ENCODE data around the gene LRRFIP1.
"Not testable (repeated sequence)": the region's sequence is repeated elsewhere in the genome, so short reads cannot be mapped to it uniquely, and the experiment has no call there.

LRRFIP1 gene

GRCh38 chr2:237688541-237688940 is 61.2 kb downstream of the LRRFIP1 start:
- H3K4me3 Mint-ChIP-seq: peak overlapping the region; percentile 40
- peaks cover 55% of the 10 kb centered on the region for H3K4me1 Mint-ChIP-seq (ENCODE audit: low read depth)
- not testable (repeated sequence) for H3K36me3 Mint-ChIP-seq; H3K27me3 Mint-ChIP-seq; H3K9me3 Mint-ChIP-seq (ENCODE audit: low read depth)
- peak overlapping the region; percentile 46 for H3K27ac Mint-ChIP-seq

- H3K27me3 Mint-ChIP-seq: no peaks in the 10 kb centered on the region
- peak overlapping the region; percentile 83 for H3K4me3 Mint-ChIP-seq
- peaks cover 8% of the 10 kb centered on the region for H3K36me3 Mint-ChIP-seq
- peaks cover 63% of the 10 kb centered on the region for H3K4me1 Mint-ChIP-seq (ENCODE audit: low read depth)
- H3K9me3 Mint-ChIP-seq (ENCODE audit: low read depth): no peaks in the 10 kb centered on the region
- peak overlapping the region; percentile 73 for H3K27ac Mint-ChIP-seq
These were observed 62.1 kb downstream of the LRRFIP1 start for GRCh38 chr2:237689336-237690131.

DNA sequence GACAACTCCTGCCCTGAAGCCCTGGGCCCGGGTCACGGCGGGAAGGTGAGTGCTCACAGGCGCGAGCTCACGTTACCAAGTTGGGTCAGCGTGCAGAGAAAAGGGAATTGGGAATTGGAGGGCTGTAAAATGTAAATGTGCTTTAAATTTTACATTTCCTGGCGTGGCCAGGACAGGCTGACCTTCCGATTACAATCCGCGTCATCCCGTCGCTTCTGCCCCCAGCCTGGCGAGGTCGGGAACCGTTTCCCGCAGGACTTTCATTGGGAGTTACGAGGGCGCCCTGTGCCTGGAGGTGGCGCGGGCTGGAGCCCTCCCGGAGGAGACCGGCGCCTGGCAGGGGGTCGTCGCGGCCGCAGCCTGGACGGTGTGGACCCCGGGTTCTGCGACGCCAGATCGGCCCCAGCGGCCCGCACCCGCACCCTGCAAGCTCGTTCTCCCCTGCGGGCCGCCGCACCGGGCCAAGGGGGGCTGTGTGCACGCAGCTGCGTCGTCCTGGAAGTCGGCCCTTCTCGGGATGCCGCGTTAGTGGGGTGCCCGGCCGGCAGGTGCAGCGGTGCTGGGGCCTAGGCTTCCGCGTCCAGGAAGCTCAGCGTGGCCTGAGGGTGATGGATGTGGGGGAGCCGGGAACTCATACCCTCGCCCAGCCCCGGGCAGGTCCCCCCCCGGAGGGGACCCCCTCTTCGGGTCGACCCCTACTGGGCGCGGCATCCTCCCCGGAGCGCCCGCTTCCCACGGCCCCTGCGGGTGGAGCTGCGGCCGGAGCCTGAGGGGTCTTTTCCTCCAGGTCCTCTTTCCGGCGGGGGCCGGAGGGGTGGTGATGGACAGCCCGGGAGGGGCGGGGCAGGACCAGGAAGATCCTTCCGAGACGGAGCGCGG is 63.9 kb downstream of the LRRFIP1 start:
- Mint-ChIP-seq H3K9me3 (ENCODE audit: low read depth) (no peaks in the 10 kb centered on the region), H3K27me3 (no peaks in the 10 kb centered on the region), H3K27ac (peak overlapping the region; percentile 64), H3K4me1 (ENCODE audit: low read depth) (peaks cover 73% of the 10 kb centered on the region), H3K4me3 (peak overlapping the region; percentile 83), H3K36me3 (peaks cover 8% of the 10 kb centered on the region)

- Mint-ChIP-seq H3K27me3 (no peaks in the 10 kb centered on the region), H3K4me3 (peak overlapping the region; percentile 100), H3K27ac (peak overlapping the region; percentile 99), H3K9me3 (ENCODE audit: low read depth) (no peaks in the 10 kb centered on the region), H3K4me1 (ENCODE audit: low read depth) (peaks cover 74% of the 10 kb centered on the region), H3K36me3 (peaks cover 8% of the 10 kb centered on the region)
These were observed 64.7 kb downstream of the LRRFIP1 start for GRCh38 chr2:237691908-237692600.

DNA sequence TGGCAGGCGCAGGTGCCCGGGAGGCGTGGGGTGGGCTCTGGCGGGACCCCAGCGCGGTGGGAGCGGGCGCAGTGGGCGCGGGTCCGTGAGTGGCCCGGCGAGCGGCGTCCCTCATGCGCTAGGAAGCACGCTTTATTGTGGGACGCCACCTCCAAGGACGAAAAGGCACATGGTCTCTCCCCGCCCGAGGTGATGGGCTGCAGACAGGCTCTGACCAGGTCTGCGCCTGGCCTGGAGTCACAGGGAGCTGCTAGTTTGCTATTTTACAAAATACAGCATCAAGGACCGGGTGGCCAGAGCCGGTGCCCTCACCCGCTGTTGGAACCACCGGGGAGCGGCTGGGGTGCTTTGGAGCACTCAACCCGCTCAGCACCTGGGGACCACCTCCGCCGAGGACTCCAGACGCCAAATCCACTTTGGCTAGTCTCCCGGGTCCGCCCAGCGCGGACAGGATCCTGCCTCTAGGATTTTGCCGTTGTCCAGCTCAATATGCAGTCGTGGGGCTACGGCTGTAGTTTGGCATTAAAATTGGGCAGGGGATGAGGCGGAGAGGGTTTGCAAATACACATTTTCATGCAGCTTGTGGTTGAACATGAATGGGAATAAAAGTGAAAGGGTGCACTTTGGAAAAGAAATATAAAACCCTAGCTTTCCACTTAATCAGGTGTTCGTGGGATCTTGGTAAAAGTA is 65.4 kb downstream of the LRRFIP1 start:
- no peaks in the 10 kb centered on the region for H3K27me3 Mint-ChIP-seq
- H3K4me3 Mint-ChIP-seq: peak overlapping the region; percentile 100
- peaks cover 74% of the 10 kb centered on the region for H3K4me1 Mint-ChIP-seq (ENCODE audit: low read depth)
- no peaks in the 10 kb centered on the region for H3K9me3 Mint-ChIP-seq (ENCODE audit: low read depth)
- H3K27ac Mint-ChIP-seq: peak overlapping the region; percentile 99
- peaks cover 8% of the 10 kb centered on the region for H3K36me3 Mint-ChIP-seq

- H3K36me3 Mint-ChIP-seq: peaks cover 8% of the 10 kb centered on the region
These were observed 66.1 kb downstream of the LRRFIP1 start for GRCh38 chr2:237693291-237693994.

GRCh38 chr2:237694415-237695194 is 67.2 kb downstream of the LRRFIP1 start:
- no peaks in the 10 kb centered on the region for H3K9me3 Mint-ChIP-seq (ENCODE audit: low read depth)
- H3K36me3 Mint-ChIP-seq: peaks cover 8% of the 10 kb centered on the region
- peak overlapping the region; percentile 100 for H3K4me3 Mint-ChIP-seq
- H3K4me1 Mint-ChIP-seq (ENCODE audit: low read depth): peaks cover 73% of the 10 kb centered on the region
- peak overlapping the region; percentile 99 for H3K27ac Mint-ChIP-seq
- H3K27me3 Mint-ChIP-seq: no peaks in the 10 kb centered on the region

More at GRCh38 chr2:237693291-237693994, 66.1 kb downstream of the LRRFIP1 start:
- H3K27ac Mint-ChIP-seq: peak overlapping the region; percentile 99
- H3K27me3 Mint-ChIP-seq: no peaks in the 10 kb centered on the region
- H3K4me1 Mint-ChIP-seq (ENCODE audit: low read depth): peaks cover 75% of the 10 kb centered on the region
- H3K4me3 Mint-ChIP-seq: peak overlapping the region; percentile 100
- no peaks in the 10 kb centered on the region for H3K9me3 Mint-ChIP-seq (ENCODE audit: low read depth)

DNA sequence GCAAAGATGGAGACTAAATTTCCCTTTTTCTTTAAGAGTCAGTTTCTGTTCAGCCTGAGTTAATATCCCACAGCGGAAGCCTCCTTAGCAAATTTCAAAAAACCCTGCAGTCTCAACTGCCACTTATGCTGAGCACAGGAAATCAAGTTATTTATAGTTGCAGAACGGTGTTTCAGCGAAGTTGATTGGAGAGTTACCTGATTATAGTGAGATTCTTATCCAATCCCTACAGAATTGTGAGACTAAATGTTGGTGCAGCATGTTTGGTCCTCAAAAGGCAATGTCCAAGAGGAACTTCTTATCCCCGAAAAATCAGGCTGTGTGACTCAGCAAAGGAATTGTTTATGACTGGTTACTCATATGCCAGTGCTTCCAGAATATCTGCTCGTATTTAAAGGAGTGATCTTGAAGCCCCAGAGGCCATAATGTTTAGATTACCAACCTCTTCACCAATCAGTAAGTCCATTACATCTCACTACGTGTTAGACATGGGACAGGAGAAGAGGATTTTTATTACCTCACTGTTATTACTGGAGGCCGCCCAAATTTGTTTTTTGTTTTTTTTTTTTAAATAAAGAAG is 67.9 kb downstream of the LRRFIP1 start:
- peak overlapping the region; percentile 100 for H3K4me3 Mint-ChIP-seq
- peaks cover 8% of the 10 kb centered on the region for H3K36me3 Mint-ChIP-seq

GRCh38 chr2:237696461-237696860 is 69.1 kb downstream of the LRRFIP1 start:
- Mint-ChIP-seq H3K4me1 (ENCODE audit: low read depth) (peaks cover 77% of the 10 kb centered on the region), H3K36me3 (peaks cover 8% of the 10 kb centered on the region), H3K4me3 (peak overlapping the region; percentile 100), H3K27me3 (no peaks in the 10 kb centered on the region), H3K9me3 (ENCODE audit: low read depth) (no peaks in the 10 kb centered on the region), H3K27ac (peak overlapping the region; percentile 99)

More for the DNA sequence above, 67.9 kb downstream of the LRRFIP1 start:
- Mint-ChIP-seq H3K9me3 (ENCODE audit: low read depth) (no peaks in the 10 kb centered on the region), H3K27ac (peak overlapping the region; percentile 99), H3K4me1 (ENCODE audit: low read depth) (peaks cover 73% of the 10 kb centered on the region), H3K27me3 (no peaks in the 10 kb centered on the region)

- Mint-ChIP-seq H3K27ac (peak overlapping the region; percentile 99), H3K36me3 (peaks cover 8% of the 10 kb centered on the region), H3K27me3 (no peaks in the 10 kb centered on the region), H3K9me3 (ENCODE audit: low read depth) (no peaks in the 10 kb centered on the region), H3K4me1 (ENCODE audit: low read depth) (peaks cover 90% of the 10 kb centered on the region), H3K4me3 (peak overlapping the region; percentile 100)
These were observed 70.4 kb downstream of the LRRFIP1 start for GRCh38 chr2:237697586-237698357.

GRCh38 chr2:237698358-237698694 is 70.9 kb downstream of the LRRFIP1 start:
- H3K27ac Mint-ChIP-seq: peak overlapping the region; percentile 99
- H3K36me3 Mint-ChIP-seq: peaks cover 7% of the 10 kb centered on the region
- peaks cover 95% of the 10 kb centered on the region for H3K4me1 Mint-ChIP-seq (ENCODE audit: low read depth)
- H3K9me3 Mint-ChIP-seq (ENCODE audit: low read depth): no peaks in the 10 kb centered on the region
- no peaks in the 10 kb centered on the region for H3K27me3 Mint-ChIP-seq
- H3K4me3 Mint-ChIP-seq: peak overlapping the region; percentile 100

DNA sequence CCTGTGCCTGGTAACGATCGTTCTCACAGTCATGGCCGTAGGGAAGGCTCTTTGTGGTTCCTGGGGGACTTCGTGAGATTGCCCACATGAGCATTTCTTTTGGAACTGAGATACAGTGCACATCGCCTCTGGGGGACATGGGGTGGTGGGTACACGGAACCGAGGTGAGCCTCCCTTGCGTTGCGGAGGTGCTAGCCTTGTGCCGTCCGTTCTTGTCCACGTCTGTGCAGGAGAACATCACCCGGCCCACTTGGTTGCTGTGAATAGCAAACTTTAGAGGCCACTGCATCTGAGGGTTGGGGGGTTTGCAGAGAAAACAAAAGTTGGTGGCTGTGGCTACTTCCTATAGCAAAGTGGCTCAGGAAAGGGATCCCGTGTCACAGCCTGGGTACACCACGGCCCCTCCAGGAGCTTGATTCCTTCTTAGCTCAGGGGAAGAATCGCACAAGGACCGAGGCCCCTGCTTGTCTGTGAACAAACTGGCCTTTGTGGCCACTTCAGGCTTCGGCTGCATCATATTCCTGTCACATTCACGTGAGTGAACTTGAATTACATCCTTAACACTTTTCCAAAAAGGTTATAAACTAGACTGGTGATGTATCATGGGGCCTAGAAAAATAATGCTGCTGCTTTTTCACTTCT is 72.6 kb downstream of the LRRFIP1 start:
- Mint-ChIP-seq H3K27ac (peak overlapping the region; percentile 99), H3K36me3 (no peaks in the 10 kb centered on the region), H3K27me3 (no peaks in the 10 kb centered on the region), H3K9me3 (ENCODE audit: low read depth) (no peaks in the 10 kb centered on the region), H3K4me1 (ENCODE audit: low read depth) (peaks cover 97% of the 10 kb centered on the region), H3K4me3 (peak overlapping the region; percentile 84)

All from activated naive CD8-positive, alpha-beta T cell (primary cell).